HUES64 (cell line): ENCODE measurements around the gene ARHGEF28.

ENCODE experiments used
- H3K27ac ChIP-seq: 2 replicates; pipeline ENCODE4 v1.7.0; 2013; ENCODE audit warnings: low read depth, low read length, inconsistent platforms
- H3K27me3 ChIP-seq: 2 replicates; pipeline ENCODE4 v1.6.1; 2013; ENCODE audit warnings: mild to moderate bottlenecking, low read length; ENCODE audit not compliant: insufficient read depth
- H3K36me3 ChIP-seq: 2 replicates; pipeline ENCODE4 v1.6.1; 2013; ENCODE audit warnings: mild to moderate bottlenecking, low read length; ENCODE audit not compliant: insufficient read depth
- H3K4me1 ChIP-seq: 2 replicates; pipeline ENCODE4 v1.6.1; 2013; ENCODE audit warnings: mild to moderate bottlenecking, low read length, moderate library complexity; ENCODE audit not compliant: insufficient read depth
- H3K4me3 ChIP-seq: 2 replicates; pipeline ENCODE4 v1.5.1; 2013; ENCODE audit warnings: mild to moderate bottlenecking, low read length, moderate library complexity
- H3K9ac ChIP-seq: 2 replicates; pipeline ENCODE4 v1.6.1; 2013; ENCODE audit warnings: mild to moderate bottlenecking, low read depth, low read length
- H3K9me3 ChIP-seq: 2 replicates; pipeline ENCODE4 v1.6.1; 2013; ENCODE audit warnings: low read depth, low read length; ENCODE audit not compliant: insufficient read depth
- WGBS: fragments of 150-250, 120-280 bp; methylation state at CpG from one replicate; pipeline ENCODE4 v1.1.7; 2013; ENCODE audit warnings: missing lambda C conversion rate; 5-methylcytosine and 5-hydroxymethylcytosine counted together

Gene ARHGEF28

GRCh38 chr5:73954381-73954780 lies 328.4 kb downstream of the ARHGEF28 start:
- Histone ChIP-seq H3K36me3 (no peaks in the 10 kb centered on the region), H3K9ac (no peak overlapping the region), H3K27me3 (no peaks in the 10 kb centered on the region), H3K9me3 (no peaks in the 10 kb centered on the region), H3K4me3 (no peak overlapping the region), H3K4me1 (no peaks in the 10 kb centered on the region), H3K27ac (no peak overlapping the region)
- 94% methylated on average over 2 of the region's 2 CpGs for WGBS

- H3K36me3 ChIP-seq: no peaks in the 10 kb centered on the region
- H3K27me3 ChIP-seq: no peaks in the 10 kb centered on the region
- H3K4me1 ChIP-seq: no peaks in the 10 kb centered on the region
- no peak overlapping the region for H3K27ac ChIP-seq
- 88% methylated on average over 5 of the region's 5 CpGs for WGBS
- no peak overlapping the region for H3K9ac ChIP-seq
- H3K9me3 ChIP-seq: no peaks in the 10 kb centered on the region
- H3K4me3 ChIP-seq: no peak overlapping the region
Measured at GRCh38 chr5:73955271-73955846, 329.4 kb downstream of the ARHGEF28 start.

GRCh38 chr5:73957397-73958001 lies 331.5 kb downstream of the ARHGEF28 start:
- 86% methylated on average over 3 of the region's 3 CpGs for WGBS

DNA sequence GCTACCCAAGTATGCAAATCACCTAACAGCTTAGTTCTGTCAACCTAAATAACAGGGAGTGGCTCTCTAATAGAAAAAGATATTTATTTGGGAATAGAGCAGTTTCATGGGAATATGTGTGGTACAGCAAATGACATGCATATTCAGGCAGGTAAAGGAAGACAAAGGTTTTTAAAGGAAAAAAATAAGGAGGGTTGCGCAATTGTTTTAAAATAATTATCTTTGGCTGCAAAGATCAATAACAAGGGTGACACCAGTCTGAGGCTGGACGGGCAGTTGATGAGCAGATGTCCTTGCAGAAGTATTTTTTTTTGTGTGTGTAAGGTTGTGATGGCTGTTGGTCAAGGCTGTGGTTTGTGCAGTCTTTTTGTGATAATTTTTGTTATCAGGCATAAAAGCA lies 332.0 kb downstream of the ARHGEF28 start:
- Histone ChIP-seq H3K9ac (no peak overlapping the region), H3K27me3 (no peaks in the 10 kb centered on the region), H3K36me3 (no peaks in the 10 kb centered on the region), H3K4me1 (no peaks in the 10 kb centered on the region), H3K27ac (no peak overlapping the region), H3K9me3 (no peaks in the 10 kb centered on the region), H3K4me3 (no peak overlapping the region)
- 88% methylated on average over 2 of the region's 2 CpGs for WGBS

More at GRCh38 chr5:73957397-73958001, 331.5 kb downstream of the ARHGEF28 start:
- no peak overlapping the region for H3K27ac ChIP-seq
- H3K9ac ChIP-seq: no peak overlapping the region
- H3K4me1 ChIP-seq: no peaks in the 10 kb centered on the region
- no peaks in the 10 kb centered on the region for H3K9me3 ChIP-seq
- no peaks in the 10 kb centered on the region for H3K27me3 ChIP-seq
- H3K4me3 ChIP-seq: no peak overlapping the region
- H3K36me3 ChIP-seq: no peaks in the 10 kb centered on the region

- Histone ChIP-seq H3K9me3 (no peaks in the 10 kb centered on the region), H3K4me3 (no peak overlapping the region), H3K36me3 (no peaks in the 10 kb centered on the region), H3K9ac (no peak overlapping the region), H3K27me3 (no peaks in the 10 kb centered on the region), H3K27ac (no peak overlapping the region), H3K4me1 (no peaks in the 10 kb centered on the region)
- WGBS: 77% methylated on average over 5 of the region's 5 CpGs
Measured at GRCh38 chr5:73960023-73960422, 334.0 kb downstream of the ARHGEF28 start.

- Histone ChIP-seq H3K4me1 (no peaks in the 10 kb centered on the region), H3K27ac (no peak overlapping the region), H3K9ac (no peak overlapping the region), H3K9me3 (no peaks in the 10 kb centered on the region), H3K36me3 (no peaks in the 10 kb centered on the region), H3K27me3 (no peaks in the 10 kb centered on the region), H3K4me3 (no peak overlapping the region)
- 97% methylated on average over 1 of the region's 1 CpG for WGBS
Measured at GRCh38 chr5:73960426-73960825, 334.4 kb downstream of the ARHGEF28 start.

- H3K4me3 ChIP-seq: no peak overlapping the region
- H3K36me3 ChIP-seq: no peaks in the 10 kb centered on the region
- no peak overlapping the region for H3K9ac ChIP-seq
- WGBS: 90% methylated on average over 8 of the region's 8 CpGs
- no peaks in the 10 kb centered on the region for H3K9me3 ChIP-seq
- H3K27me3 ChIP-seq: no peaks in the 10 kb centered on the region
- no peaks in the 10 kb centered on the region for H3K4me1 ChIP-seq
- H3K27ac ChIP-seq: no peak overlapping the region
Measured at GRCh38 chr5:73962801-73963425, 336.9 kb downstream of the ARHGEF28 start.

- Histone ChIP-seq H3K4me3 (no peak overlapping the region), H3K27me3 (no peaks in the 10 kb centered on the region), H3K4me1 (no peaks in the 10 kb centered on the region), H3K9ac (no peak overlapping the region), H3K36me3 (no peaks in the 10 kb centered on the region), H3K27ac (no peak overlapping the region), H3K9me3 (no peaks in the 10 kb centered on the region)
- 72% methylated on average over 2 of the region's 3 CpGs for WGBS
Measured at GRCh38 chr5:73964352-73964865, 338.4 kb downstream of the ARHGEF28 start.

GRCh38 chr5:73966451-73966850 lies 340.5 kb downstream of the ARHGEF28 start:
- no peaks in the 10 kb centered on the region for H3K9me3 ChIP-seq
- no peak overlapping the region for H3K27ac ChIP-seq
- no peaks in the 10 kb centered on the region for H3K4me1 ChIP-seq
- no peak overlapping the region for H3K4me3 ChIP-seq
- no peaks in the 10 kb centered on the region for H3K36me3 ChIP-seq
- no peak overlapping the region for H3K9ac ChIP-seq
- H3K27me3 ChIP-seq: no peaks in the 10 kb centered on the region
- WGBS: 100% methylated on average over 2 of the region's 3 CpGs

GRCh38 chr5:73967347-73967746 lies 341.4 kb downstream of the ARHGEF28 start:
- no peaks in the 10 kb centered on the region for H3K27me3 ChIP-seq
- H3K9me3 ChIP-seq: no peaks in the 10 kb centered on the region
- H3K36me3 ChIP-seq: no peaks in the 10 kb centered on the region
- H3K27ac ChIP-seq: no peak overlapping the region
- no peaks in the 10 kb centered on the region for H3K4me1 ChIP-seq
- WGBS: 80% methylated on average over 3 of the region's 3 CpGs
- H3K9ac ChIP-seq: no peak overlapping the region
- no peak overlapping the region for H3K4me3 ChIP-seq

- no peaks in the 10 kb centered on the region for H3K4me1 ChIP-seq
- no peaks in the 10 kb centered on the region for H3K36me3 ChIP-seq
- no peak overlapping the region for H3K4me3 ChIP-seq
- H3K9me3 ChIP-seq: no peaks in the 10 kb centered on the region
- H3K27me3 ChIP-seq: no peaks in the 10 kb centered on the region
- WGBS: 89% methylated on average over 1 of the region's 2 CpGs
- no peak overlapping the region for H3K27ac ChIP-seq
- no peak overlapping the region for H3K9ac ChIP-seq
Measured at GRCh38 chr5:73968246-73968645, 342.2 kb downstream of the ARHGEF28 start.
